Fibroblast of lung (primary cell): ENCODE measurements around the gene OR52A5.

ENCODE experiments used
- CTCF ChIP-seq, 2 donors: IDR thresholded peaks in 1 of 2; conservative IDR thresholded peaks in 1 of 2; 1 replicate in 1 of 2; 2 replicates in 1 of 2; pipeline ENCODE4 v1.5.1; 2011 to 2012; ENCODE audit warnings: low read length in 2 of 2, control low read depth in 1 of 2, inconsistent platforms in 1 of 2, low read depth in 1 of 2, mild to moderate bottlenecking in 1 of 2
- EZH2 ChIP-seq: IDR thresholded peaks from 2 replicates; pipeline ENCODE4 v1.5.1; 2012; ENCODE audit warnings: low read length, control low read depth, mild to moderate bottlenecking; ENCODE audit errors: missing control alignments

- TF ChIP-seq CTCF (conservative IDR thresholded peaks at IDR 0.05 in 1 of 2, IDR thresholded peaks at IDR 0.05 in 1 of 2; ENCODE audit: low read depth in 1 of 2, low read length in 2 of 2) (no peak), EZH2 (no peak)
Observed at GRCh38 chr11:5103066-5103465, 35.1 kb downstream of the OR52A5 start.
